ENCODE measurements around the gene METTL26. TPM values are rescaled to one million over a fixed set of nuclear protein-coding genes. Genes with fewer than 3 reads are reported as not detected.
A peak's percentile ranks its signal among the peaks of the same experiment; 100 is the strongest.

Gene METTL26
- total RNA-seq, 1 donor = 76.0 TPM

GRCh38 chr16:635573-636205 is 416 bp downstream of the METTL26 start:
- TF ChIP-seq CTCF (IDR thresholded peaks at IDR 0.05; ENCODE audit: extremely low read depth, low read depth, low read length) = no peak
- Histone ChIP-seq H4K20me1 (ENCODE audit: insufficient read depth, low read length) (peaks cover 4% of the 10 kb centered on the region), H3K9me3 (ENCODE audit: low read depth, low read length) (no peaks in the 10 kb centered on the region), H2AFZ (ENCODE audit: low read length) (peak overlapping the region; percentile 78), H3K4me2 (ENCODE audit: insufficient read depth, low read length) (peak overlapping the region; percentile 98), H3K27ac (ENCODE audit: low read depth, low read length) (peak overlapping the region; percentile 86), H3K36me3 (ENCODE audit: insufficient read depth, low read length) (no peaks in the 10 kb centered on the region), H3K4me3 (ENCODE audit: insufficient read depth, low read length) (peak overlapping the region; percentile 90), H3K79me2 (ENCODE audit: insufficient read depth, low read length) (peaks cover 14% of the 10 kb centered on the region), H3K27me3 (ENCODE audit: insufficient read depth, low read length) (no peaks in the 10 kb centered on the region), H3K4me1 (ENCODE audit: insufficient read depth, low read length) (peaks cover 6% of the 10 kb centered on the region)
- DNase-seq (ENCODE audit: insufficient read length, low spot score, missing footprints) = peak; percentile 93

GRCh38 chr16:634996-635395 is 1.1 kb downstream of the METTL26 start:
- Histone ChIP-seq H3K9me3 (ENCODE audit: low read depth, low read length) (no peaks in the 10 kb centered on the region), H2AFZ (ENCODE audit: low read length) (no peak overlapping the region), H3K79me2 (ENCODE audit: insufficient read depth, low read length) (peaks cover 14% of the 10 kb centered on the region), H3K4me1 (ENCODE audit: insufficient read depth, low read length) (peaks cover 6% of the 10 kb centered on the region), H3K4me2 (ENCODE audit: insufficient read depth, low read length) (peak overlapping the region; percentile 98), H4K20me1 (ENCODE audit: insufficient read depth, low read length) (peaks cover 4% of the 10 kb centered on the region), H3K27me3 (ENCODE audit: insufficient read depth, low read length) (no peaks in the 10 kb centered on the region), H3K4me3 (ENCODE audit: insufficient read depth, low read length) (peak overlapping the region; percentile 90), H3K27ac (ENCODE audit: low read depth, low read length) (no peak overlapping the region), H3K36me3 (ENCODE audit: insufficient read depth, low read length) (no peaks in the 10 kb centered on the region)
- no peak for TF ChIP-seq CTCF (IDR thresholded peaks at IDR 0.05; ENCODE audit: extremely low read depth, low read depth, low read length)
- DNase-seq (ENCODE audit: insufficient read length, low spot score, missing footprints) = no peak

GRCh38 chr16:634051-634670 is 1.9 kb downstream of the METTL26 start:
- H3K4me3 ChIP-seq (ENCODE audit: insufficient read depth, low read length) = no peak overlapping the region
- peaks cover 14% of the 10 kb centered on the region for H3K79me2 ChIP-seq (ENCODE audit: insufficient read depth, low read length)
- no peak overlapping the region for H2AFZ ChIP-seq (ENCODE audit: low read length)
- no peaks in the 10 kb centered on the region for H3K9me3 ChIP-seq (ENCODE audit: low read depth, low read length)
- H3K4me1 ChIP-seq (ENCODE audit: insufficient read depth, low read length) = peaks cover 6% of the 10 kb centered on the region
- no peaks in the 10 kb centered on the region for H3K27me3 ChIP-seq (ENCODE audit: insufficient read depth, low read length)
- DNase-seq (ENCODE audit: insufficient read length, low spot score, missing footprints) = no peak
- H3K36me3 ChIP-seq (ENCODE audit: insufficient read depth, low read length) = no peaks in the 10 kb centered on the region
- peaks cover 4% of the 10 kb centered on the region for H4K20me1 ChIP-seq (ENCODE audit: insufficient read depth, low read length)
- H3K4me2 ChIP-seq (ENCODE audit: insufficient read depth, low read length) = no peak overlapping the region
- TF ChIP-seq CTCF (IDR thresholded peaks at IDR 0.05; ENCODE audit: extremely low read depth, low read depth, low read length) = no peak
- H3K27ac ChIP-seq (ENCODE audit: low read depth, low read length) = no peak overlapping the region

- Histone ChIP-seq H3K9me3 (ENCODE audit: low read depth, low read length) (no peaks in the 10 kb centered on the region), H3K4me3 (ENCODE audit: insufficient read depth, low read length) (no peak overlapping the region), H2AFZ (ENCODE audit: low read length) (no peak overlapping the region), H3K36me3 (ENCODE audit: insufficient read depth, low read length) (no peaks in the 10 kb centered on the region), H4K20me1 (ENCODE audit: insufficient read depth, low read length) (peaks cover 4% of the 10 kb centered on the region), H3K27me3 (ENCODE audit: insufficient read depth, low read length) (no peaks in the 10 kb centered on the region), H3K4me2 (ENCODE audit: insufficient read depth, low read length) (no peak overlapping the region), H3K79me2 (ENCODE audit: insufficient read depth, low read length) (peaks cover 14% of the 10 kb centered on the region), H3K27ac (ENCODE audit: low read depth, low read length) (no peak overlapping the region), H3K4me1 (ENCODE audit: insufficient read depth, low read length) (peaks cover 6% of the 10 kb centered on the region)
- no peak for TF ChIP-seq CTCF (IDR thresholded peaks at IDR 0.05; ENCODE audit: extremely low read depth, low read depth, low read length)
- DNase-seq (ENCODE audit: insufficient read length, low spot score, missing footprints) = no peak
These were observed 2.6 kb downstream of the METTL26 start for GRCh38 chr16:633336-634050.

Data from osteoblast (primary cell).